ENCODE measurements around the gene UPF2. TPM values are rescaled to one million over a fixed set of nuclear protein-coding genes. Genes with fewer than 3 reads are reported as not detected.
"Not testable (repeated sequence)": the region's sequence is repeated elsewhere in the genome, so short reads cannot be mapped to it uniquely, and the experiment has no call there.

Gene UPF2
- 10.6 and 19.2 TPM in 2 replicates for total RNA-seq (2014; rRNA removed; shearing (Covaris generic))

- Histone ChIP-seq H3K4me3 (ENCODE audit: insufficient read depth, low read depth, low read length) (peak within 1 kb of the TSS; percentile 96), H3K36me3 (replicated peaks; ENCODE audit: control insufficient read depth, insufficient read depth, low read length) (no peaks in the 10 kb centered on the region), H3K27me3 (ENCODE audit: control insufficient read depth, insufficient read depth, low read length) (no peaks in the 10 kb centered on the region)
- peak; percentile 99 for DNase-seq
Measured at GRCh38 chr10:12042797-12043651, at the start of gene UPF2. UPF2 (minus strand) TSS chr10:12042809; CDS start chr10:12035423, 7,386 bp downstream.

GRCh38 chr10:12091421-12091820 is 48.8 kb upstream of the UPF2 start:
- Histone ChIP-seq H3K27me3 (ENCODE audit: control insufficient read depth, insufficient read depth, low read length) (no peaks in the 10 kb centered on the region), H3K36me3 (replicated peaks; ENCODE audit: control insufficient read depth, insufficient read depth, low read length) (peaks cover 44% of the 10 kb centered on the region), H3K4me3 (ENCODE audit: insufficient read depth, low read depth, low read length) (no peak overlapping the region)
- no peak for DNase-seq

- DNase-seq, result no peak
- Histone ChIP-seq H3K27me3 (ENCODE audit: control insufficient read depth, insufficient read depth, low read length) (no peaks in the 10 kb centered on the region), H3K4me3 (ENCODE audit: insufficient read depth, low read depth, low read length) (no peak overlapping the region), H3K36me3 (replicated peaks; ENCODE audit: control insufficient read depth, insufficient read depth, low read length) (peaks cover 43% of the 10 kb centered on the region)
Measured at GRCh38 chr10:12088919-12089318, 46.3 kb upstream of the UPF2 start.

- Histone ChIP-seq H3K4me3 (ENCODE audit: insufficient read depth, low read depth, low read length) (no peak overlapping the region), H3K36me3 (replicated peaks; ENCODE audit: control insufficient read depth, insufficient read depth, low read length) (peaks cover 13% of the 10 kb centered on the region), H3K27me3 (ENCODE audit: control insufficient read depth, insufficient read depth, low read length) (no peaks in the 10 kb centered on the region)
Measured at GRCh38 chr10:12081879-12082557, 39.4 kb upstream of the UPF2 start.

GRCh38 chr10:12081470-12081869 is 38.9 kb upstream of the UPF2 start:
- no peak overlapping the region for H3K4me3 ChIP-seq (ENCODE audit: insufficient read depth, low read depth, low read length)
- no peaks in the 10 kb centered on the region for H3K27me3 ChIP-seq (ENCODE audit: control insufficient read depth, insufficient read depth, low read length)
- DNase-seq, result peak; percentile 56
- peaks cover 12% of the 10 kb centered on the region for H3K36me3 ChIP-seq (replicated peaks; ENCODE audit: control insufficient read depth, insufficient read depth, low read length)

More at GRCh38 chr10:12081879-12082557, 39.4 kb upstream of the UPF2 start:
- no peak for DNase-seq

GRCh38 chr10:12077580-12078180 is 35.1 kb upstream of the UPF2 start:
- Histone ChIP-seq H3K4me3 (ENCODE audit: insufficient read depth, low read depth, low read length) (no peak overlapping the region), H3K36me3 (replicated peaks; ENCODE audit: control insufficient read depth, insufficient read depth, low read length) (peaks cover 5% of the 10 kb centered on the region), H3K27me3 (ENCODE audit: control insufficient read depth, insufficient read depth, low read length) (no peaks in the 10 kb centered on the region)
- DNase-seq, result no peak

GRCh38 chr10:12073526-12073925 is 30.9 kb upstream of the UPF2 start:
- Histone ChIP-seq H3K27me3 (ENCODE audit: control insufficient read depth, insufficient read depth, low read length) (no peaks in the 10 kb centered on the region), H3K4me3 (ENCODE audit: insufficient read depth, low read depth, low read length) (no peak overlapping the region), H3K36me3 (replicated peaks; ENCODE audit: control insufficient read depth, insufficient read depth, low read length) (peaks cover 3% of the 10 kb centered on the region)
- no peak for DNase-seq

GRCh38 chr10:12071441-12071840 is 28.8 kb upstream of the UPF2 start:
- not testable (repeated sequence) for H3K4me3 ChIP-seq (ENCODE audit: insufficient read depth, low read depth, low read length); DNase-seq; H3K27me3 ChIP-seq (ENCODE audit: control insufficient read depth, insufficient read depth, low read length); H3K36me3 ChIP-seq (replicated peaks; ENCODE audit: control insufficient read depth, insufficient read depth, low read length)

- no peaks in the 10 kb centered on the region for H3K27me3 ChIP-seq (ENCODE audit: control insufficient read depth, insufficient read depth, low read length)
Measured at GRCh38 chr10:12068449-12069269, 26.1 kb upstream of the UPF2 start, which contains the start of gene DHTKD1. DHTKD1 (plus strand) TSS chr10:12068954; CDS start chr10:12069034, 80 bp downstream.

GRCh38 chr10:12067336-12067735 is 24.7 kb upstream of the UPF2 start:
- H3K36me3 ChIP-seq (replicated peaks; ENCODE audit: control insufficient read depth, insufficient read depth, low read length), result no peaks in the 10 kb centered on the region; the same call in 1 of the 2 replicates
- no peak overlapping the region for H3K4me3 ChIP-seq (ENCODE audit: insufficient read depth, low read depth, low read length)
- DNase-seq, result no peak
- no peaks in the 10 kb centered on the region for H3K27me3 ChIP-seq (ENCODE audit: control insufficient read depth, insufficient read depth, low read length)

More at GRCh38 chr10:12068449-12069269, 26.1 kb upstream of the UPF2 start, which contains the start of gene DHTKD1:
- Histone ChIP-seq H3K4me3 (ENCODE audit: insufficient read depth, low read depth, low read length) (peak within 1 kb of the TSS; percentile 85), H3K36me3 (replicated peaks; ENCODE audit: control insufficient read depth, insufficient read depth, low read length) (no peaks in the 10 kb centered on the region; the same call in 1 of the 2 replicates)
- peak; percentile 100 for DNase-seq

- Histone ChIP-seq H3K27me3 (ENCODE audit: control insufficient read depth, insufficient read depth, low read length) (no peaks in the 10 kb centered on the region), H3K36me3 (replicated peaks; ENCODE audit: control insufficient read depth, insufficient read depth, low read length) (no peaks in the 10 kb centered on the region), H3K4me3 (ENCODE audit: insufficient read depth, low read depth, low read length) (no peak overlapping the region)
- no peak for DNase-seq
Measured at GRCh38 chr10:12063483-12063818, 20.8 kb upstream of the UPF2 start.

- no peaks in the 10 kb centered on the region for H3K36me3 ChIP-seq (replicated peaks; ENCODE audit: control insufficient read depth, insufficient read depth, low read length)
- DNase-seq, result no peak
- H3K27me3 ChIP-seq (ENCODE audit: control insufficient read depth, insufficient read depth, low read length), result no peaks in the 10 kb centered on the region
- no peak overlapping the region for H3K4me3 ChIP-seq (ENCODE audit: insufficient read depth, low read depth, low read length)
Measured at GRCh38 chr10:12062754-12063482, 20.3 kb upstream of the UPF2 start.

- no peak overlapping the region for H3K4me3 ChIP-seq (ENCODE audit: insufficient read depth, low read depth, low read length)
- no peaks in the 10 kb centered on the region for H3K27me3 ChIP-seq (ENCODE audit: control insufficient read depth, insufficient read depth, low read length)
- no peaks in the 10 kb centered on the region for H3K36me3 ChIP-seq (replicated peaks; ENCODE audit: control insufficient read depth, insufficient read depth, low read length)
- DNase-seq, result no peak
Measured at GRCh38 chr10:12061124-12061523, 18.5 kb upstream of the UPF2 start.

Data from H7 (cell line).